NCI-H2081 treated with DMSO at 0.1 percent for 48 hours (cell line): Measurements from ENCODE around the gene MPHOSPH9.

Experiments used
- DNase-seq: peaks from one replicate; lab custom pipeline; 2025; lab: John Stamatoyannopoulos, UW

MPHOSPH9 gene

GRCh38 chr12:123149088-123149487 is 83.9 kb downstream of the MPHOSPH9 start:
- DNase-seq, result no peak

- no peak for DNase-seq
Measured at GRCh38 chr12:123148655-123149054, 84.3 kb downstream of the MPHOSPH9 start.

- no peak for DNase-seq
Measured at GRCh38 chr12:123148223-123148622, 84.7 kb downstream of the MPHOSPH9 start.

GRCh38 chr12:123145211-123145610 is 87.7 kb downstream of the MPHOSPH9 start:
- DNase-seq, result no peak

GRCh38 chr12:123143736-123144461 is 89.0 kb downstream of the MPHOSPH9 start:
- DNase-seq, result no peak

- no peak for DNase-seq
Measured at GRCh38 chr12:123142921-123143735, 89.8 kb downstream of the MPHOSPH9 start.

GRCh38 chr12:123142518-123142840 is 90.5 kb downstream of the MPHOSPH9 start:
- no peak for DNase-seq

DNA sequence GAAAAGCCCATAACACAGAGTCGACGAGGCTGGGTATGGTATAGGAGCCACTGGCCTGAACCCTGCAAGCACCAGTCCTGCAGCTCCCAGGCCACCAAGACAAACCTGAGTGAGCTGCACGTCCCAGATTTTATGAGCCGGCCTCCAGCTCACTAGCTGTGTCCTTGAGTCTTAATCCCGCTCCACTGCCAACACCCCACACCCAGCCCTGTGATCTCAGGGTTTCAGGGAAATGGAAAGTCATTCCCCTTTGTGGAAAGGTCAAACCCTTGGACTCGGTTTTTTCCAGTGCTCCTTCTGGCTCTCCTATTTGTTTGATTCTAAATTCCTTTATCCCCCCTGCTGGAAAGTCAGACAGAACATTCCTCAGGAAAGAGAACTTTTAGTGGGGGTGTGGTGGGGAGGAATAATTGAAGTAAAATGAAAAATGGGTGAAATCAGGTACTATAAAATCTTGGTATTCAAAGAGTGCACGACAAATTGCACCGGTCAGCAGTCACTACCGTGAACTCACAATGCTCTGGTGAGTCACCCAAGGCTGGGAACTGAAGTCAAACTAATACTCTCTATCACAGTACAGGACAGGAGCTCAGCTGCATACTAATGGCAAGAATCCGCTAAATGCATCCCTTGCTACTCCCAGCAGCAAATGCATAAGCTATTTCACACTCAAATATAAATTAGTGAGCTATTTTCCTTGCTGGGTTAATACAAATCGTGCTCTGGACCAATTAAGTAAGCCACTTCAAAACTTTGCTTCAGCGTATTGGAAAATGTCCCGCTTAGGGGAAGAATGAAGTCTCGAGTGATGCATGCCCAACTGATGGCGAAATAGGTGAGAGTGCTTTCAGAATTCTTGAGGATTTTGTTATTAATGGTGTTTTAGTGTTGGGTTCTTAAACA is 91.1 kb downstream of the MPHOSPH9 start:
- no peak for DNase-seq

- no peak for DNase-seq
Measured at GRCh38 chr12:123140676-123141614, 92.0 kb downstream of the MPHOSPH9 start.

- DNase-seq, result no peak
Measured at GRCh38 chr12:123139926-123140675, 92.8 kb downstream of the MPHOSPH9 start.

- DNase-seq, result no peak
Measured at GRCh38 chr12:123135688-123136087, 97.3 kb downstream of the MPHOSPH9 start.

GRCh38 chr12:123134826-123135225 is 98.1 kb downstream of the MPHOSPH9 start:
- no peak for DNase-seq

- no peak for DNase-seq
Measured at GRCh38 chr12:123134271-123134671, 98.7 kb downstream of the MPHOSPH9 start.

- no peak for DNase-seq
Measured at GRCh38 chr12:123133701-123134100, 99.2 kb downstream of the MPHOSPH9 start.

GRCh38 chr12:123132951-123133619 is 99.9 kb downstream of the MPHOSPH9 start:
- DNase-seq, result no peak

DNA sequence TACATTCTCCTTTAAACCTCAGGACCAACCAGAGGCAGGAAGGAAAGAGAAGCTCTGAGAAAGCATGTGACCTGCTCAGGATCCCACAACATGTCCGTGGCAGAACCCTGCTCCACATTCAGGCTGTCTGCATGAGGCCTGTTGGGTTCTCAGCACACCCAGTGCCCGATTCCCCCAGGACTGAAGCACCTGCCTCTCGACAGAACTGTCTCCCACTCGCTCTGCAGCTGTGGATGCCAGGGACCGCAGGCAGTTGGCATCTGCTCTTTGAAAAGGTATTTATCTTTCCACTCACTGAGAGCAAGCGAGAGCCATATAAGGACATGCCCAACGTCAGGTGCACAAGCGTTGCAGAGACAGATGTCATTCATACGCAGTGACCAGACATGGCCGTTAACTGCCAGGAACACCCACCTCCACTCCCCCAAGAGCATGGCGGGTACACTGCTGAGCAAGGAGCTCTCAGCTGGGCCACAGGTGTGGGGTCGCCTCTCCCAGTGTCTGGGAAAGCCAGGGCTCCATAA is 101.0 kb downstream of the MPHOSPH9 start:
- DNase-seq, result peak; percentile 16

DNA sequence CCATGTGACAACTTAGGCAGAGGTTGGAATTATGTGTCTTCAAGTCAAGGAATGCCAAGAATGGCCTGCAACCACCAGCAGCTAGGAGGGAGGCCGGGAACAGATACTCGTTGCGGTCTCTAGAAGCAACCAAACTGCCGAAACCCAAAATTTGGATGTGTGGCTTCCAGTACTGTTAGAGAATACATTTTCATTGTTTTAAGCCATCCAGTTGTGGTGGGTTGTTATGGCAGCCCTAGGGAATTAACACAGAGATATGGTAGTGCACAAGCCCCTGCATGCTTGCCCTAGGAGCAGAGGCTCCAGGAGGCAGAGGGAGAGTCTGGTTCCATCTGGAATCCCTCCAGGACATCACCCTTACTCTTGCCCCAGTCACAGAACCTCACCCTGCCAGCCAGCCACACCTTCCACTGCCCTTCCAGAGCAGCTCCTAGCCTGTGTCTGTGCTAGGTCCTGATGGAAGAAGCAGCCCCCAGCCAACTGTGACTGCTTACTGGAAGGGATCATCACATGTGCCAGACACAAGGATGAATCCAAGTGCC is 101.6 kb downstream of the MPHOSPH9 start:
- DNase-seq, result no peak

GRCh38 chr12:123129621-123130020 is 103.3 kb downstream of the MPHOSPH9 start:
- no peak for DNase-seq

DNA sequence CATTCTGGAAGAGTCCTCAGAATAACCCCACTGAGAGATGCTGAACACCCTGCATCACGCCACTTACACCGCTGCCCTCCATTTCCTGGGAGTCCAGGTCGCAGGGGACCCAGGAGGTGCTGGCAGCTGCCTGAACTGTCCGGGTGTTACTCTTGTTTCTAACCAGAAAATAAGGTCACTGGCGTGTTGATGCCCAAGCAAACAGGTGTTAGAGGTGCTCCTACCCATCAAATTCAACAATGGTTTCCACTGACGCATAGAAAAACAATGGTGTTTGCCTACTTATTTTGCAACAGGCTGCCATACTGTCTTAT is 105.8 kb downstream of the MPHOSPH9 start:
- no peak for DNase-seq
